ENCODE measurements around the gene VTN.

Gene VTN

GRCh38 chr17:28388106-28388505, 18.0 kb upstream of the VTN start:
- Histone ChIP-seq H3K4me3 (ENCODE audit: low read depth, low read length, poor library complexity, severe bottlenecking) (no peak overlapping the region), H3K79me2 (ENCODE audit: insufficient read depth, low read length) (no peaks in the 10 kb centered on the region), H3K9me3 (ENCODE audit: low read length) (no peaks in the 10 kb centered on the region), H3K27ac (ENCODE audit: low read depth, low read length, poor library complexity, severe bottlenecking) (no peak overlapping the region), H2AFZ (ENCODE audit: low read length) (no peak overlapping the region), H4K20me1 (ENCODE audit: insufficient read depth, low read length) (no peaks in the 10 kb centered on the region), H3F3A (ENCODE audit: insufficient read depth, low read length) (no peaks in the 10 kb centered on the region), H3K27me3 (ENCODE audit: insufficient read depth, low read length) (peaks cover 10% of the 10 kb centered on the region; the same call in 1 of the 2 replicates), H3K4me2 (ENCODE audit: low read length) (no peak overlapping the region), H3K36me3 (ENCODE audit: insufficient read depth, low read length) (no peaks in the 10 kb centered on the region), H3K9me2 (ENCODE audit: low read depth, low read length) (no peaks in the 10 kb centered on the region), H3K4me1 (ENCODE audit: insufficient read depth, low read length, severe bottlenecking) (no peaks in the 10 kb centered on the region), H3K9ac (ENCODE audit: low read length) (no peak overlapping the region)
- TF ChIP-seq EZH2 (IDR thresholded peaks at IDR 0.05; ENCODE audit: borderline replicate concordance, low read length) (no peak), CTCF (IDR thresholded peaks at IDR 0.05; ENCODE audit: low read length) (no peak)

GRCh38 chr17:28386391-28386790, 16.3 kb upstream of the VTN start:
- H3F3A ChIP-seq (ENCODE audit: insufficient read depth, low read length) = no peaks in the 10 kb centered on the region
- no peaks in the 10 kb centered on the region for H3K9me2 ChIP-seq (ENCODE audit: low read depth, low read length)
- no peak overlapping the region for H3K27ac ChIP-seq (ENCODE audit: low read depth, low read length, poor library complexity, severe bottlenecking)
- H3K9me3 ChIP-seq (ENCODE audit: low read length) = no peaks in the 10 kb centered on the region
- peaks cover 10% of the 10 kb centered on the region; the same call in 1 of the 2 replicates for H3K27me3 ChIP-seq (ENCODE audit: insufficient read depth, low read length)
- no peaks in the 10 kb centered on the region for H3K4me1 ChIP-seq (ENCODE audit: insufficient read depth, low read length, severe bottlenecking)
- no peak overlapping the region for H3K4me3 ChIP-seq (ENCODE audit: low read depth, low read length, poor library complexity, severe bottlenecking)
- H3K4me2 ChIP-seq (ENCODE audit: low read length) = no peak overlapping the region
- H3K9ac ChIP-seq (ENCODE audit: low read length) = no peak overlapping the region
- H2AFZ ChIP-seq (ENCODE audit: low read length) = no peak overlapping the region
- H3K79me2 ChIP-seq (ENCODE audit: insufficient read depth, low read length) = no peaks in the 10 kb centered on the region
- H4K20me1 ChIP-seq (ENCODE audit: insufficient read depth, low read length) = no peaks in the 10 kb centered on the region
- no peak for TF ChIP-seq EZH2 (IDR thresholded peaks at IDR 0.05; ENCODE audit: borderline replicate concordance, low read length)
- TF ChIP-seq CTCF (IDR thresholded peaks at IDR 0.05; ENCODE audit: low read length) = no peak
- H3K36me3 ChIP-seq (ENCODE audit: insufficient read depth, low read length) = no peaks in the 10 kb centered on the region

- Histone ChIP-seq H3K4me2 (ENCODE audit: low read length) (no peak overlapping the region), H3K36me3 (ENCODE audit: insufficient read depth, low read length) (no peaks in the 10 kb centered on the region), H3K9ac (ENCODE audit: low read length) (no peak overlapping the region), H3F3A (ENCODE audit: insufficient read depth, low read length) (no peaks in the 10 kb centered on the region), H3K4me1 (ENCODE audit: insufficient read depth, low read length, severe bottlenecking) (no peaks in the 10 kb centered on the region), H3K27me3 (ENCODE audit: insufficient read depth, low read length) (peaks cover 10% of the 10 kb centered on the region; the same call in 1 of the 2 replicates), H3K9me2 (ENCODE audit: low read depth, low read length) (no peaks in the 10 kb centered on the region), H4K20me1 (ENCODE audit: insufficient read depth, low read length) (no peaks in the 10 kb centered on the region), H3K79me2 (ENCODE audit: insufficient read depth, low read length) (no peaks in the 10 kb centered on the region), H3K27ac (ENCODE audit: low read depth, low read length, poor library complexity, severe bottlenecking) (no peak overlapping the region), H3K9me3 (ENCODE audit: low read length) (no peaks in the 10 kb centered on the region), H2AFZ (ENCODE audit: low read length) (no peak overlapping the region), H3K4me3 (ENCODE audit: low read depth, low read length, poor library complexity, severe bottlenecking) (no peak overlapping the region)
- TF ChIP-seq CTCF (IDR thresholded peaks at IDR 0.05; ENCODE audit: low read length) (no peak), EZH2 (IDR thresholded peaks at IDR 0.05; ENCODE audit: borderline replicate concordance, low read length) (no peak)
Observed at GRCh38 chr17:28385406-28385805, 15.3 kb upstream of the VTN start.

All from OCI-LY1 (cell line).